Activated naive CD4-positive, alpha-beta T cell (primary cell): ENCODE measurements around the gene TBX1.
"Not testable (repeated sequence)": the region's sequence is repeated elsewhere in the genome, so short reads cannot be mapped to it uniquely, and the experiment has no call there.

Experiments used
- DNase-seq, 4 experiments: peaks; one replicate each; lab custom pipeline; 2025; lab: John Stamatoyannopoulos, UW

The TBX1 gene

DNA sequence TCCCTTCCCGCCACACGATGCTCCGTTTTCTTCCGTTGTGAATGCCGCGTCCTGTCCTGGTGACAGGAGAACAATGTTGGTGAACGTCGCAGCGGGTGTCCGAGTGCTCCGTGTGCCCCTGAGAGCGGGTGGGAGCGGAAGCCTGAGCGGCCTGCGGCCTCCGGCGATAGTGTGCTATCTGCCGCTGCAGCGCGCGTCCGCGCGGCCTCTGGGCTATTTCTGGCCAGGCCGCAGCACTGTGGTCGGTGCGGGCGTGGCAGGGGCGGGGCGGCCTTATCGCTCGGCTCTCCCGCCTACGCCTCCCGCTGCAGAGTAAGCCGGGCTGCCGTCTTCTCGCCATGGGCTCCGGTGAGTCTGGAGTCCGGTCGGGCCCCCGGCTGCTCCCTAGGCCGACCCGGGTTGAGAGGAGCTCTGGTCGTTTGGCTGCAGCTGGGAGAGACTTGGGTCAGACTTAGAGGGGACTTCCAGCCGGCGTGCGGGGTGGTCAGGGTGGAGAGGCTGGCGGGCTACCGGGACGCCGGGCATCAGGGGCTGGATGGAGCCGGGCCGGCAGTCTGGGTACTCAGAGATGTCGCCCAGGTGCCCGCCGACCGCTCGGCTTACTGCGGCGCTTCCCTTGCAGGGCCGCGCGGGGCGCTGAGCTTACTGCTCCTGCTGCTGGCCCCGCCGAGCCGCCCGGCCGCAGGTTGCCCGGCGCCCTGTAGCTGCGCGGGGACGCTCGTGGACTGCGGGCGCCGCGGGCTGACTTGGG is 37.2 kb upstream of the TBX1 start, which contains the start of gene GP1BB:
Gene GP1BB (plus strand): TSS at position 308 of the 751 bp plus-strand sequence. CDS start 31 bp downstream, at position 339.
- peak in 1 of 4 experiments; percentile 11 for DNase-seq

- no peak for DNase-seq
Measured at GRCh38 chr22:19723983-19724827, 36.4 kb upstream of the TBX1 start.

- no peak for DNase-seq
Measured at GRCh38 chr22:19724927-19725661, 35.5 kb upstream of the TBX1 start.

GRCh38 chr22:19726064-19726788 is 34.4 kb upstream of the TBX1 start:
- not testable (repeated sequence) for DNase-seq

DNA sequence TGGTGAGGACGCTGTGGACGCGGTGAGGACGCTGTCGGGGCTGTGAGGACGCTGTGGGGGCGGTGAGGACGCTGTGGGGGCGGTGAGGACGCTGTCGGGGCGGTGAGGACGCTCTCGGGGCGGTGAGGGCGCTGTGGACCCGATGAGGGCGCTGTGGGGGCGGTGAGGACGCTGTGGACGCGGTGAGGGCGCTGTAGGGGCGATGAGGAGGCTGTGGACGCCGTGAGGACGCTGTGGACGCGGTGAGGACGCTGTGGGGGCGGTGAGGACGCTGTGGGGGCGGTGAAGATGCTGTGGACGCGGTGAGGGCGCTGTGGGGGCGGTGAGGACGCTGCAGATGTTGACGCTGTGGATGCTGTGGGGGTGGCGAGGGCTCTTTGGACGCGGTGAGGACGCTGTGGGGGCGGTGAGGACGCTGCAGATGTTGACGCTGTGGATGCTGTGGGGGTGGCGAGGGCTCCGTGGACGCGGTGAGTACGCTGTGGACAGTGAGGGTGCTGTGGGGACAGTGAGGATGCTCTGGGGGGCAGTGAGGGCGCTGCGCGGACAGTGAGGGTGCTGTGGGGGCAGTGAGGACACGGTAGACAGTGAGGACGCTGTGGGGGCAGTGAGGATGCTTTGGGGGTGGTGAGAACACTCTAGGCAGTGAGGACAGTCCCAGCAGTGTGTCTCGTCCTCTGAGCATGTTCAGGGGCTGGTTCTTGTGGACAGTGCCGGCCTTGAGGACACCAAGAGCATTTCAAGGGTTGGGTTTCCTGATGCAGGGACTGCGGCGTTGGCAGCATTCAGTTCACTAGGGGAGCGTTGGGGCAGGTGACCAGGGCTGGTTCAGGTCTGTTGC is 33.0 kb upstream of the TBX1 start:
- DNase-seq = no peak

DNA sequence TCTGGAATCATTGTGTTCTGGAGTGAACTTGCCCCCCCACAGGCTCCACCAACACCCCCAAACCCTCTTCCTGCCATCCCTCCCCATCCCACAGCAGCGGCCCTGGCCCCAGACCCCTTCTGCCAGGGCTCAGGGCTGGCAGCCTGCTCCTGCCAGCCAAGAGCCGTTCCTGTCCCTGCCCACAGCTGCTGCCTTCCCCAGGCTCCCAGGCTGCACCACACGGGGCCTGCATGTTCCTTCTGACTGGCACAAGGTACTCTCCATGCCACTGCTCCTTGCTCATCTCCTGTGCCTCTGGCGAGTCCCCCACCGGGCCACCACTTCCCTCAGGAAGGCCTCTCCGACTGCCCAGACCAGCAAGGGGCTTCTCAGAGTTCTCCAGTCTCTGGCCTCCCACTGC is 32.3 kb upstream of the TBX1 start:
- no peak for DNase-seq

- no peak for DNase-seq
Measured at GRCh38 chr22:19728836-19729235, 31.7 kb upstream of the TBX1 start.

DNA sequence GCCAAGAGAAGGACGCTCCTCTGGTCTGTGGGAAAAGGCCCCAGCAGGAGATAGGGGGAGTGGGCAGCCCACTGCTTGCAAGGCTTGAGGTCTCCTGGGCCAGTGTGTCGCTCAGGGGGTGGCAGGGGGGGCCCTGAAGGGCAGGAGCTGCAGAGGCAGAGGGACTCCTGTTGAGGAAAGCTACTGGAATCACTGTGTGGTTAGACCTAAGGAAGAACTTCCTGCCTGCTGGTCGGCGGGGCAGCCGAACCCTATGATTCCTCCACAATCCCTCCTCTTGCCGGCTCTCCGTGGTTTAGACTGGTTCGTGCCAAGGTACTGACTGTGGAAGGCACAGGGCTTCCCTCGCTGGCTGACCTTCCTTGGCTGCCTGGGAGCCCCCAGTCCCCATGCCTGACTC is 31.1 kb upstream of the TBX1 start:
- DNase-seq = no peak

- no peak for DNase-seq
Measured at GRCh38 chr22:19730198-19730597, 30.4 kb upstream of the TBX1 start.

- DNase-seq = peak; percentile 73 to 89 (median 82)
Measured at GRCh38 chr22:19730655-19731360, 29.8 kb upstream of the TBX1 start.

DNA sequence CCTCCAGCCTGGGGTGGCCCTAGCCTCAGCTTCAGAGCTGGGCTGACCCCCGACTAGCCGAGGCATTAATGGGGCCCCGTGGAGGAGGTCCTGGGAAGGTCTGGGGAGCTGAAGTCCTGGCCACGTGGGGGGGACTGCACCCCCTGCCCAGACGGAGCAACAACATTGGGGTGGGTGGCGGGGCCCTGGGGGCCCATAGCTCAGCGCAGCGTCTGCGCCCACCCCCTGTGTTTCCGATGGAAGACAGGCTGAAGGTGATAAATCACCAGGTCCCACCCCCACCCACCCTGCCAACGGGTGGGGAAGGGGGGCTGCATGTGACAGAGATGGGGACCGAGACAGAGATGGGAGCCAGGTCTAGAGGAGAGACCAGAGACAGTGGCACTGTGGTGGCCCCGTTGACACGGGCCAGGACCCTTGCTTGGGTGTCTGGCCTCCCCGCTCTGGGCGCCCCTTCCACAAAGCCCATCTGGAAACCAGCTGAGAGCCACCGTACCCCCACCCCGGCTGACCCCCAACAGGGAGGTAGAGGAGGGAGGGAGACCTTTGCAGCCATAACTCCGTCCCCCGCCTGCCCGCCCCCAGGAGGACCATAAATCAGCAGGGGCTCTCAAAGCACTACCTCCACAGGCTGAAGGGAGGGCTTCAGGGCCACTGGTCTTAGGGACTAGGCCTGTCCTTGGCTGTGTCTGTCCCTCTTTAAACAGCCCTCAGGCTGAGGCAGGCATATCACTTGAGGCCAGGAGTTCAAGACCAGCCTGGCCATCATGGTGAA is 29.0 kb upstream of the TBX1 start:
- DNase-seq = no peak

DNA sequence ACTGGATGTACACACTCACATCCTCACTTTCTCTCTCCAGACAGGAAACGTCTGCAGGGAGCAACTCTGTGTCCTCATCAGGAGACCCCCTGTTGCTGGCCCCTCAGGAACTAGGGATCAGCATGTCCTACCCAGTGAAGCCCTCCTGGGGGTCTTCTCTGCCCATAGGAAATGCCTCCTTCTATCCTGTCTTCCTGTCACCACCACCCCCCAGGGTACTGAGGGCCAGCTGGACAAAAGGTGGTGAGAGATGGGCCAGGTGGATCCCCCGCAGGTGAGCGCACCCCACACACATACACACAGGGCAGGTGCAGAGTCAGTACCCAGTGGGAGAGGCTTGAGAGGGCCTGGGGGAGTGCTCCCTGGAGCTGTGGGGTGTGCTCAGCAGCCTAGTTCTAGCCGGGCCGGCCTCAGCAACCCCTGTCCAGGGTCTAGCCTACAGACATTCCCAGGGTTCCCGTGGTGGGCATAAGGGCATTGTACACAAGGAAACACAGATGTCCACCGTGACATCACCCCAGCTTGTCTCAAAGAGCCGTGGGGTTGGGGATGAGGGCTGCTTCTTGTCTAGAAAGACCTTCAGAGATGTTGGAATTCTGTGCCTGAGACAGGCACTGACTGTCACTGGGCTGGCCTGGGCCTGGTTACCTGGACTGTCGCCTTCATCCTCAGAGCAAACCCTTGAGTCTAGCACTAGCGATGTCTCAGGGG is 28.0 kb upstream of the TBX1 start:
- DNase-seq = no peak

DNA sequence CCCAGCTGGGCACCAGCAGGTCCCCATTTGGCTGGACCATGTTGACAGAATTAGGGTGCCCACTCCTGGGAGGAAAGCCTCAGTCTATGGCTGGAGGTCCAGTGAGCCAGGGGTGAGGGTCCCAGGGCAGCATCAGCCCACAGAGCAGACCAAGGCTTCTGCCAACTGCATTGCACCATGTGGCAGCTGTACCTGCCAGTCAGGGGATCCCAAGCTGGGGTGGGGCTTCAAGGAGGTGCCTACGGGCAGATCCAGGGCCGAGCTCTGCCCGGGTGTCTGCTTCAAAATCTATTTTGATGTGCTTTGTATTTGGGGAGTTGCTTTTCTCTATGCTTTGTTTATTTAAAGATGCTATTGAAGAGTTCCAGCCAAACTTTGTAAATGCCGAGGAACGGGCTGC is 26.8 kb upstream of the TBX1 start:
- no peak for DNase-seq

GRCh38 chr22:19734163-19734562 is 26.4 kb upstream of the TBX1 start:
- no peak for DNase-seq

- no peak for DNase-seq
Measured at GRCh38 chr22:19734837-19735382, 25.7 kb upstream of the TBX1 start.

- DNase-seq = no peak
Measured at GRCh38 chr22:19735665-19736510, 24.7 kb upstream of the TBX1 start.

DNA sequence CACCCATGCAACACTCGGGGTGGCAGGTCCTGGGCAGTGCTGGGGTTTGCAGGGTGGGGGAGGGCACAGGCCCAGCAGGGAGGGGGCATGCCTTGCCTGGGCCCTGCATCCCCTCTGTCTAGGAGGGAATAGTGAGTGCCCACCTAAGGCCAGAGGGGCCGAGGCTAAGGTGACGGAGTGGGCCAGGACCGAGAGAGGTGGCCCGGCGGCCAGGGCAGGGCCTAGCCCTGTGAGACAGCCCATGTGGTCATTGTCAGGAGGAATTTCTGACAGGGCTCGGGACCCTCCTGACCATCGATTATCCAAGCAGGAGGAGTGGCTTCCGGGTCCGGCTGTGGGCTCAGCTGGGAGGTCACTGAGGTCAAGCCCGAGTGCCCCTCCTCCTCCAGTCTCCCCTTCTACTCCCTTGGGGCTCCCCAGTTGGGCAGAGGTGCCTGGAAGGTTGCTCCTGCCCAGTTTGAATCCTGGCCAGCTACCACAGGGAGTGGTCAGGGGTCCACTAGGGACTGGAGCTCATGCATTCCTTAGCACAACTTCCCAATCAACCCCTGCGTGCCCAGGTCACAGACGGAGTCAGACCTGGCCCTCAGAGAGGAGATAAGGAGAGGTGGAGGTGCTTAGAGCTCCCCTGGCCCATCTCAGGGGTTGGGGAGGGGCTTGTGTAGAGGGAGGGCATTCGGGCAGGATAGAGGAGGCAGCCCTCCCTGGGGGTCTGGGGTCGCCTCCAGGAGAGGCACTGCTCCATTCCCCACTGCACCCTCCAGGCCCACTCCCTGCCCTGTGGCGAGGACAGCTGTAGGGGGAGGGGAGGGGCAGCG is 22.5 kb upstream of the TBX1 start:
- no peak for DNase-seq
